ENCODE results near the gene SRGAP2C.
"Not testable (repeated sequence)": the region's sequence is repeated elsewhere in the genome, so short reads cannot be mapped to it uniquely, and the experiment has no call there.

The SRGAP2C gene

DNA sequence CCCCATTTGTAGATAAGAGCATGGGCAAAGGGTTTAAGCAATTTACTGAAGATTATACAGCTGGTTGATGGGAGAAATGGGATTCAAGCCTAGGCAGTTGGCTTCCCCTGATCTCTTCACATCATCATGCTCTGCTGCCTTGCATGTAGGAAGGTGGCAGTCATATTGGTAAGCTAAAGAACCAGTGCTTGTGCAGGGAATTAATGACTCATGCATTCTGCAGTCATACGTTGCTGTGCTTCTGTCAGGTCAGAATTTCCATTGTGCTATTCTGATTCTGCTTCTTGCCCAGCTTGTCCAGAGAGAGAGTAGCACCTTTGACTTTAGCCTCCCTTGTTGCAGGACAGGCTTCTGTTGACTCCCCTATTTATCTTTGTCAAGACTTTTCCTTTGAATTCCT, 153.2 kb downstream of the SRGAP2C start:
- not testable (repeated sequence) for DNase-seq (ENCODE audit: low spot score)

GRCh38 chr1:121339611-121340010, 154.8 kb downstream of the SRGAP2C start:
- not testable (repeated sequence) for DNase-seq (ENCODE audit: low spot score)

GRCh38 chr1:121343311-121343906, 158.6 kb downstream of the SRGAP2C start:
- peak; percentile 0 for DNase-seq (ENCODE audit: low spot score)

GRCh38 chr1:121344355-121344754, 159.6 kb downstream of the SRGAP2C start:
- DNase-seq (ENCODE audit: low spot score) = not testable (repeated sequence)

DNA sequence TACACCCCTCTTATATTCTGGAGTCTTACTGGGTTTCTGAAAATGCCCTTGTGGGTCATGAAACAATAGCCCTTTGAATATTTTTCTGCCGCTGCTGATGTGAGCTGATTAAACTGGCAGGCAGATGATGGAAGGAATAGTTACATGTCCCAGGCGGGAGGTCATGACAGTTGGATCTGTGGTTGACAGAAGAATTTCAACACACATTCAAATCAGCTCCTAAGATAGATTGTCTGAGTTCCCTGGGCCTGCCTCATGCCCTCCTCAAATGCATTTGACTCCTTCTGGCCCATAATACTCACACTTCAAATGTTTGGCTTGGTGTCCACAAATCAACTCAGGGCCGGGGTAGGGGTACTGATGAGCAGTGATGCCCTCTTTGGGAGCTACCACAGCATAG, 161.9 kb downstream of the SRGAP2C start:
- DNase-seq (ENCODE audit: low spot score) = not testable (repeated sequence)

DNA sequence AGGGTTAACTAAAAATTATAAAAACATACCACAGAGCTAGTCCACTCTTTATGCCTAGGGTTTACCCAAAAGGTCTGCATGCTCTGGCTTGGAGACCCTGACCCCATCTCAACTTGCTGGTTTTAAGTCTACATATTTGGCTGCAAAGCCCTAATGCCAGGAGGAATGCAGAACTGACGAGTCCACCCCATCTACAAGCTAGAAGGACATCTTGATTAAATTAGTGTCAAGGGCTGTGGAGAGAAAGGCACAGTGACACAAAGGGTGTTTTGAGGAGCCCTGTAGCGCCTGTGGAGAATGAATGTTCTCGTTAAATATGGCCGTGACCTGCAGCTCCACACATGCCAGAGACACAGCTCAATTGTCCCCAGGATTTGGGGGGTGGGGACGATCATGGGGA, 162.7 kb downstream of the SRGAP2C start:
- DNase-seq (ENCODE audit: low spot score) = not testable (repeated sequence)

GRCh38 chr1:121348115-121348514, 163.3 kb downstream of the SRGAP2C start:
- not testable (repeated sequence) for DNase-seq (ENCODE audit: low spot score)

GRCh38 chr1:121349332-121349967, 164.7 kb downstream of the SRGAP2C start:
- DNase-seq (ENCODE audit: low spot score) = not testable (repeated sequence)

- not testable (repeated sequence) for DNase-seq (ENCODE audit: low spot score)
Measured at GRCh38 chr1:121355711-121356420, 171.1 kb downstream of the SRGAP2C start.

DNA sequence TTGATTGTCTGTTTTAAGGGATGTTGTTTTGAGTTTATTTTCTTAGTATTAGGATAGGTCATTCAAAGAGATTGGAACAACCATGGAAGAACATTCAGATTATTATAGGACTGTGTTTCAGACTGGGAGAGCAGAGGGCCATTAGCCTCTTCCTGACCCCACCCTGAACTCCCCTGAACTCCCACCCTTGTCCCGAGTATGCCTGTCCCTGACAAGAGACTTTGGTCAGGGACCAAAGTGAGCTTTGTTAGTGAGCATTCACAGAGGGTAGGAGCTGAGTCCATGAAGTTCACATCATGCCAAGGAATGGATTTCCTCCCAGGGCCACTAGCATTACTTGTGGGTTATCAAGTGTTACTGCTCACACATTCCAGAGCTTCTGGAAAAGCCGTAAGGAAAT, 172.0 kb downstream of the SRGAP2C start:
- DNase-seq (ENCODE audit: low spot score) = not testable (repeated sequence)

- not testable (repeated sequence) for DNase-seq (ENCODE audit: low spot score)
Measured at GRCh38 chr1:121360531-121360930, 175.8 kb downstream of the SRGAP2C start.

- not testable (repeated sequence) for DNase-seq (ENCODE audit: low spot score)
Measured at GRCh38 chr1:121361451-121362233, 176.9 kb downstream of the SRGAP2C start.

GRCh38 chr1:121362234-121362883, 177.6 kb downstream of the SRGAP2C start:
- DNase-seq (ENCODE audit: low spot score) = not testable (repeated sequence)

GRCh38 chr1:121365316-121365715, 180.5 kb downstream of the SRGAP2C start:
- not testable (repeated sequence) for DNase-seq (ENCODE audit: low spot score)

DNA sequence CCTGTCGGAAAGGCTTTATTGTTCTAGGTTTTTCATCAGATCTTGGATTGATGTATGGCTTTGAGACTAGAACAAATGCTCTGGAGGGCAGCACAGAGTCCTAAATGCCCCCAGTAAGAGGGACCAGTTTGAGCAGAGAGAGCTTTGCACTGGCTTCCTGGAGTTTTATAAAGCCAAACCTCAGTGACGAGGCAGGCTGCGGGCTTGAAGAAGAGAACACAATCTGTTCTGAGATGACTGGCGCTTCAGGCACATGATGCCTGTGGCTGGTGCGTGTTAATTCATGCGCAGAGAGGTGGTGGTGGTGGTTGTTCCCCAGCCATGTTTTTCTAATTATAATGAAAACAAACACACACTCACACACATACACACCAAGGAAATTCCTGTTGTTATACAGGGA, 180.9 kb downstream of the SRGAP2C start:
- peak; percentile 0 for DNase-seq (ENCODE audit: low spot score)

- DNase-seq (ENCODE audit: low spot score) = not testable (repeated sequence)
Measured at GRCh38 chr1:121366171-121366570, 181.4 kb downstream of the SRGAP2C start.

- DNase-seq (ENCODE audit: low spot score) = not testable (repeated sequence)
Measured at GRCh38 chr1:121368910-121369309, 184.1 kb downstream of the SRGAP2C start.

DNA sequence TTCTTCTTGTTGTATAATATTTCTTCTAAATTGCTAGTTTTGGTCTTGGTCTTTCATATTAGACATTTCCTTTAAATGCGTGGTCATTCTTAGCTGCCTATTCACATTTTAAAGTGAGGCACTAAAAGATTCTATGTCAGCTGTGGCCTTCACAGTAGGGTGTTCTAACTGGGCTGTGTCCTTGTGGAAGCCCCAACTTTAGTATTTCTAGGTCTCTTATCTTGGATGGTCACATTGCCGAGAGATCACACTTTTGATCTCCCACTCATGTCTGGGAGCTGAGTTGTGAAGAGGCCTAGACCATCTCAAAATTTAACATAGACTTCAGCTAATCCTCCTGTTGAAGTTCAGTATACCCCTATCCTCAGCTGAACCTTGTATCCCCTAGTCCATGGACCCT, 185.2 kb downstream of the SRGAP2C start:
- not testable (repeated sequence) for DNase-seq (ENCODE audit: low spot score)

DNA sequence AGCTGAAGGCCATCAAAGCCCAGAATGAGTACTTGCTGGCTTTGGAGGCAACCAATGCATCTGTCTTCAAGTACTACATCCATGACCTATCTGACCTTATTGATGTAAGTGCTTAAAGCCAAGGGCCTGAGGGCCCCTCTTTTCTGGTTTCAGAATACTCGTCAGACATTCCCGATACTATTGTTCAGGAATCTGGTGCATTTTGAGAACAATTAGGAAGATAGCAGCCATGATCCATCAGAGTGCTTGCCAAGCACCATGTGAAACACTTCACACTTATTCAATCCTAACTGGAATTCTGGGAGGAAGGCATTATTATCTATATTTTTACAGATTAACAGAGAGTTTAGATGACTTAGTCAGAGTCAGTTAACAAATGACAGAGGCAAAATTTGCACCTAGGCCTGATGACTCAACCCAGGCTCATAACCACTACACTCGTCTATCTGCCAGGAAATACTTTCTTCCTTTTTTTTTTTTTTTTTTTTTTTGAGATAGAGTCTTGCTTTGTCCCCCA, 190.1 kb downstream of the SRGAP2C start:
- not testable (repeated sequence) for DNase-seq (ENCODE audit: low spot score)

GRCh38 chr1:121376986-121377385, 192.2 kb downstream of the SRGAP2C start:
- not testable (repeated sequence) for DNase-seq (ENCODE audit: low spot score)

GRCh38 chr1:121378757-121379156, 194.0 kb downstream of the SRGAP2C start:
- not testable (repeated sequence) for DNase-seq (ENCODE audit: low spot score)

Measured in SW480 (cell line).